Skeletal muscle satellite cell (primary cell): ENCODE results near the gene WBP1. TPM values are rescaled to one million over a fixed set of nuclear protein-coding genes. Genes with fewer than 3 reads are reported as not detected.
A peak's percentile ranks its signal among the peaks of the same experiment; 100 is the strongest.

ENCODE experiments used
- H3K27me3 ChIP-seq: 2 replicates; pipeline ENCODE4 v1.7.0; 2013; ENCODE audit warnings: low read length; ENCODE audit not compliant: control insufficient read depth, insufficient read depth
- H3K36me3 ChIP-seq: 2 replicates; pipeline ENCODE4 v1.7.0; 2013; ENCODE audit warnings: mild to moderate bottlenecking, control low read depth, low read length; ENCODE audit not compliant: insufficient read depth
- H3K4me1 ChIP-seq: 2 replicates; pipeline ENCODE4 v1.7.0; 2013; ENCODE audit warnings: low read length; ENCODE audit not compliant: control insufficient read depth, insufficient read depth
- H3K4me2 ChIP-seq: 2 replicates; pipeline ENCODE4 v1.7.0; 2013; ENCODE audit warnings: mild to moderate bottlenecking, low read length
- H3K4me3 ChIP-seq: 2 replicates; pipeline ENCODE4 v1.7.0; 2013; ENCODE audit warnings: low read length
- H3K9ac ChIP-seq: 2 replicates; pipeline ENCODE4 v1.7.0; 2013; ENCODE audit warnings: mild to moderate bottlenecking, low read depth, low read length, moderate library complexity
- H3K9me3 ChIP-seq: replicated peaks from 2 replicates; pipeline ENCODE4 v1.7.0; 2013; ENCODE audit warnings: mild to moderate bottlenecking, control low read depth, low read length
- total RNA-seq: library from RNA; depleted of rRNA; stranded (reverse); fragments of >200 nt; gene quantifications from 2 replicates; pipeline ENCODE4 v1.2.3, GENCODE V29; 2012; rRNA removed

Gene WBP1
- total RNA-seq, result 17.0 and 18.6 TPM in 2 replicates

DNA sequence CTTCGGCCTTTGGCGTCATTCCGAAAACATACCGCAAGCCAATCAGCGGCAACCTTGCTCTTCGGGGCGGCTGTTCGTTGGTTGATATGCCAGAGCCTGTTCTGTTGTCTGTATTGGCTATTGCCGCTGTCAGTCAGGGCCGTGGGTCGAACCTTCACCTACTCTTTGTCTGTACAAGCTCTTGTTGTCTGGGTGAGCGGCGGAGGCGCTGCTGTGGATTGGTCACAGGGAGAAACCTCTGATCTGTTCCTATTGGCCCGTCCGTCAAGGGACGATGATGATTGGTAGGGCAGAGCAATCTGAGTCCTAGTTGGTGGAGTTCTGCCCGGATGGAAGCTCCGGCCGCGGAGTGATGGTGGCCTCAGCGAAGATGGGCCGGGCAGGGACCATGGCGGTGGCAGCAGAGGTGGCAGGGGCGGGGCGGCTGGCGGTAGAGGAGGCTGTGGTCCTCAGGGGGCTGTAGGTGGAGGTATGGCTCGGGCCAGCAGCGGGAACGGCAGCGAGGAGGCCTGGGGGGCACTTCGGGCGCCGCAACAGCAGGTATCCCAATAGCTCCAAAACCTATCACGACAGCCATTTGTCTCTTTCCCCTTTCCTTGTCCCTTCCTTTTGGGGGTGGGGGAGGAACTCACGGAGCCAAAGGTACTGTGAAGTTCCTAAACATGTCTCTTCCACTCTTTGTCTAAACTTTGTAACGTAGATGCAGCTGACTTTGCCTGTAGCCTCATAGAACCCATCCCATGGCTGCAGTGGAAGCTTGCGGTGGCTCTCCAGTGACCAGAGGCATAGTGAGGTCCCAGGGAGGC lies at the start of gene WBP1:
WBP1 (plus strand) TSS at position 307 of the 806 bp plus-strand sequence; CDS start at position 472, 165 bp downstream.
- peak within 1 kb of the TSS; percentile 95 for H3K4me3 ChIP-seq
- H3K36me3 ChIP-seq, result peaks cover 25% of the 10 kb centered on the region
- peaks cover 25% of the 10 kb centered on the region for H3K4me1 ChIP-seq
- H3K4me2 ChIP-seq, result peak within 1 kb of the TSS; percentile 93
- H3K9me3 ChIP-seq, result no peaks in the 10 kb centered on the region
- H3K9ac ChIP-seq, result peak within 1 kb of the TSS; percentile 91
- no peaks in the 10 kb centered on the region for H3K27me3 ChIP-seq

DNA sequence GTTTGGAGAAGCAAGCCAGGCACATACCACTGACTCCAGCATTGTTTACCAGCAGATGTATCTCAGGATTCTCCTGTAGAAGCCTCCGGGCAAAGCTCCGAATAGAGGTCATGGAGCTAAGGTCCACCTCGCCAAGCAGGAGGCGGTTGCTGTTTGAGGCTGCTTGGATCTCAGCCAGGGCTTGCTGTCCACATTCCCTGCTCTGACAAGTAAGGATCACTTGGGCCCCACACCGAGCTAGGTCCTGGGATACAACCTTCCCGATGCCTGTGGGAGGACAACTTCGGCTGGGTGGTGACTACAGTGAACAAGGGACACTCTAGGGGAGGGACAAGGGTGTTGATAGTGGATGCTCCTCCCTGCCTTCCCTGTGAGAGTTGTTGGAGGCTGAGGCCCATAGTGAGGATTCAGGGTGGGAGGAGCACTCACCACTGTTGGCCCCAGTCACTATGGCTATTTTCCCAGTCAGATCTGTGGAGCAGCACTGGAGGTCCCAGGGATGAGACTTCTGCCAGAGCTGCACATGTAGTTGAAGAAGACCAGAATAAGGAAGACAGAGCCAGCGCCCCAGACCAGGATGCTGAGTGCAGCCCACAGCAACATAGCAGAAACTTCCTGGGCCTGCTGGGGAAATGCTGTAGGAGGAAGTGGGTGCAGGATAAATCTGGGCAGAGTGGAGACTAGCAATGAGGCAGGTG lies 45.1 kb upstream of the WBP1 start:
- Histone ChIP-seq H3K9ac (no peak overlapping the region), H3K4me3 (no peak overlapping the region), H3K4me2 (no peak overlapping the region), H3K4me1 (peaks cover 15% of the 10 kb centered on the region), H3K27me3 (peaks cover 3% of the 10 kb centered on the region), H3K36me3 (no peaks in the 10 kb centered on the region), H3K9me3 (no peaks in the 10 kb centered on the region)

DNA sequence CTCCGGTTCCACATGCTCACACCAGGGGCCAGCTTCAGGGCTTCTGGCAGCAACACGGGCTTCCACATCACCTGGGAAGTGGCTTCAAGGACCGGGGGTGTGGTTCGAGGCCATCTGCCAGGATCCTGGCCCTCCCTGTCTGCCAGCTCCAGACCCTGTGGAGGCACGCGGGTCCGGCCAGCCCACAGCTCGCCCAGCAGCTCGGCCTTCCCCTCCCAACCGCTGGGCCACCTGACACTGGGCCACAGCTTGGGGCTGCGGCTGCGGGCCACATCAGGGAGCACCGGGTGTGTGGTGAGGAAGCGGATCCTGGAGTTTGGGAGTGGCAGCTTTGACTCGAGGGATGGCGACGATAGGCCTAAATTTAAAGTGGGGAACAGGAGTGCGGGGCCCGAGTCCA lies 43.8 kb upstream of the WBP1 start:
- H3K4me3 ChIP-seq, result peak overlapping the region; percentile 70
- peak overlapping the region; percentile 89 for H3K4me2 ChIP-seq
- no peaks in the 10 kb centered on the region for H3K36me3 ChIP-seq
- H3K27me3 ChIP-seq, result no peaks in the 10 kb centered on the region
- H3K9ac ChIP-seq, result peak overlapping the region; percentile 65
- H3K4me1 ChIP-seq, result peaks cover 15% of the 10 kb centered on the region
- no peaks in the 10 kb centered on the region for H3K9me3 ChIP-seq

DNA sequence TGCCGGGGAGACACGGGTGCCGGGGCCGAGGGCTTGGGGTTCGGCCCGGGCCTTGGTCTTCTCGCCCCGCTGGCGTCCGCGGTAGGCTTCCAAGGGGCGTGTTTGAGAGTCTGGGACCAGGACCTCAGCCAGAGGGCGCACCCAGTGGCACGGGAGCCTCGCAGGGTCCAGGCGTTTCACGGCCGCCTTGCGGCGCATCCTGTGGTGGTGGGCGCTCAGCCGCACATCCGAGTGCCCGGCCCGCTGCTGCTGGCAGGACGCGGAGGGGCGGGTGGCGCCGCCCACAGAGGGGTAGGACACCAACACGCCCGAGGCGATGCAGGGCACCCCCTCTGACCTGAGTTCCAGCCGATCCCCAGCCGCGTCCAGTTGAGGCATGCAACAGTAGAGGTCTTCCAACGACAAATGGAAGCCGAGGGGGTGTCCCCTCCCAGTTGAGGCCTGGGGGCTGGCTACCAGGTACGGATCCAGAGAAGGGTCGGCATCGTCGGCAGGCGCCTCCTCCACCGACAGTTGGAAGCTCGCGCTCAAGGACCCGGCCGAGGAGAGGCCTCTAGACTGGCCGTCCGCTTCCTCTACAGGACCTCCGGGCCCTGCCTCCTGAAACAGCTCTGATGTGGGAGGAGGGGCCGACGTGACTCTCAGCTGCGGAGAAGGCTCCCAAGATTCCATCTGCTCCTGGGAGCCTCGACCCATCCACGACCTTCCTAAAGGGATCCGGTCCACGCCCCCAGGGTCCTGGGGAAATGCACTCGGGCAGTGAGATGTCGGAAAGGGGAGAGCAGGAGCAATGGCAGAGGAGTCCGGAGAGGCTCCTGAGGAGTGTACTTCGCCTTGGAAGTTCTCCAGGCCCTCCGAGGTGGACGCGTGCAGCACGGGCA lies 43.1 kb upstream of the WBP1 start:
- Histone ChIP-seq H3K27me3 (no peaks in the 10 kb centered on the region), H3K36me3 (no peaks in the 10 kb centered on the region), H3K9me3 (no peaks in the 10 kb centered on the region), H3K4me3 (peak overlapping the region; percentile 70), H3K9ac (peak overlapping the region; percentile 65), H3K4me2 (peak overlapping the region; percentile 89), H3K4me1 (peaks cover 15% of the 10 kb centered on the region)

DNA sequence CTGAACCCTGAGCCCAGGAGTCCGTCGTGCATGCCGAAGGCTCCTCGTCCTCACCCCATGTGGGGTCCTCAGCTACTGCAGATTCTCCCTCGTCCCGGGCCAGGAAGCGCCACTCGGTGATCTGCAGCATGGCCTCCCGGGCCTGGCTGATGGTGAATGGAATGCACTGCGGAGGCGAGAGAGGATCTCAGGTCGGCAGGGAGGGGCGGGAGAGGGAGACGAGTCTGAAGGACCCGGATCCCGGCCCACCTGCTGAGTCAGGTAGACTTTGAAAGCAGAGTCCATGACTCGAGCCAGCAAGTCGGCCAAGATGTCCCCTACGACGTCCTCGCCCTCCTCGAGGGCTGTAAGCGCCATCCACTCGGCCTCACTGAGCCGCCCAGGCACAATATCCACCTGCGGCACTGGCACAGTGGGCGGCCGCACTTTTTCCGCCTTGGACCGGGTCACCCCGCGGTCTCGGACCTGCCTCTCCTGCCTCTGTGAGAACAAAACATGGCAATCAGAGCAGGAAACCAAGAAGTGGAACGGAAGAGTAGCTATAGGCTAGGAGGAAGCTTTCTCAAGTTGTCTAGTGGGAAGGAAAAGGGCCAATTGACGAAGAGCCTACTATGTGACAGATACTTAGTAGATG lies 42.4 kb upstream of the WBP1 start:
- Histone ChIP-seq H3K9me3 (no peaks in the 10 kb centered on the region), H3K4me3 (no peak overlapping the region), H3K4me1 (peaks cover 15% of the 10 kb centered on the region), H3K9ac (no peak overlapping the region), H3K36me3 (no peaks in the 10 kb centered on the region), H3K27me3 (no peaks in the 10 kb centered on the region), H3K4me2 (peak overlapping the region; percentile 89)

DNA sequence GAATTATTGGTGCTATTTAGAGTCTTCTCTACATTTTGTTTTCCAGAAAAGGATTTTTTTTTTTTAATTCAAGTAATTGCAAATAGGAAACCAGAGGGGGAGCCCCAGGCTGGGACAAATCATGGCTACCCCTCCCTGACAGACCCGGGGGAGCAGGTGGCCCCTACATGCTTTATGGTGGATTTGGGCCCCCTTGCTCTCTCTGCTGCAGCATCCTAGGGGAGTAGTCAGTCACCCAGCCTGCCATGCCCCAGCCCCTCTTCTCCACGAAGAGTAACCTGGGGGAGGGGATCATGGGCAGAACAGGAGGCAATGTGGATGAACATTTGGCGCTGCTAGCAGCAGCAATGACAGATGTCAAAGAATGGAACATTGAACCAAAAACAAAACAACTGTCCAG lies 41.5 kb upstream of the WBP1 start:
- Histone ChIP-seq H3K4me2 (no peak overlapping the region), H3K9ac (no peak overlapping the region), H3K36me3 (no peaks in the 10 kb centered on the region), H3K4me1 (peaks cover 19% of the 10 kb centered on the region), H3K9me3 (no peaks in the 10 kb centered on the region), H3K27me3 (no peaks in the 10 kb centered on the region), H3K4me3 (no peak overlapping the region)

DNA sequence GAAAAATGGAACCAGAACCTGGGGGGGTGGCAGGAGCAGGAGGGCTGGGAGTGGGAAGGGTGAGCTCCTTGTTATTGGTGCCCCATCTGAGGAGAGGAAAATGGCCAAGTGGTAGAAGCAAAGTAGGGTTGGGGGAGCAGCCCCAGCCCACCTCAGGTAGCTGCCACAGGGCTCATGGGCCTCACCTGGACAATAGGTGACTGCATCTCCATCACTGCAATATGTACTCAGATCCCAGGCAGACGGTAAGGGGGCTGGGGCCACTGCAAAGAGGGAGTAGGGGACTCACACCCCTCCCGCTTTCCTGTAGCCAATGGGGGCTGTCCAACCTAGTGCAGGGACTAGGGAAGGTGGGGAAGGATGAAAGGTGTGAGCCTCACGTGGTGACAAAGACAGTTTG lies 41.0 kb upstream of the WBP1 start:
- H3K27me3 ChIP-seq, result no peaks in the 10 kb centered on the region
- no peak overlapping the region for H3K9ac ChIP-seq
- H3K9me3 ChIP-seq, result no peaks in the 10 kb centered on the region
- no peak overlapping the region for H3K4me3 ChIP-seq
- H3K4me2 ChIP-seq, result no peak overlapping the region
- H3K36me3 ChIP-seq, result no peaks in the 10 kb centered on the region
- peaks cover 21% of the 10 kb centered on the region for H3K4me1 ChIP-seq

DNA sequence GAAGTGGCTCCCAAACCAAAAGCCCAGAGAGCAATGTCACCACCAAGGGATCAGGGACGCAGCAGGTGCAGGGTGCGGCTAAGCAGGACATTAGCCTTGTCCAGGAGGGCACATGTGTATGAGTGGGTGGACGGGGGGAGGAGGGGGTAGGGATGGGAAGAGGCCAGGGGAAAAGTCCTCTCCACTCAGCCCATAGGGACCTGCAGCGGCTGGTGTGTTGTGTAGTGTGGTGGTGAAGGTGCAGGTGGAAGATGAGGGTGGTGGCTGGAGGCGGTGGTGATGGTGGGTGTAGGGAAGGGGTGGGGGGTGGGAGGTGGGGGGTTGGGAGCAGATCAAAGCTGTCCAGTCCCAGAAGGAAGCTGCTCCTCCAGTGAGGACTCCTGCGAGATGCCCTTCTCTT lies 40.5 kb upstream of the WBP1 start:
- no peaks in the 10 kb centered on the region for H3K36me3 ChIP-seq
- H3K27me3 ChIP-seq, result no peaks in the 10 kb centered on the region
- no peak overlapping the region for H3K9ac ChIP-seq
- H3K4me1 ChIP-seq, result peaks cover 23% of the 10 kb centered on the region
- no peak overlapping the region for H3K4me2 ChIP-seq
- no peaks in the 10 kb centered on the region for H3K9me3 ChIP-seq
- no peak overlapping the region for H3K4me3 ChIP-seq

DNA sequence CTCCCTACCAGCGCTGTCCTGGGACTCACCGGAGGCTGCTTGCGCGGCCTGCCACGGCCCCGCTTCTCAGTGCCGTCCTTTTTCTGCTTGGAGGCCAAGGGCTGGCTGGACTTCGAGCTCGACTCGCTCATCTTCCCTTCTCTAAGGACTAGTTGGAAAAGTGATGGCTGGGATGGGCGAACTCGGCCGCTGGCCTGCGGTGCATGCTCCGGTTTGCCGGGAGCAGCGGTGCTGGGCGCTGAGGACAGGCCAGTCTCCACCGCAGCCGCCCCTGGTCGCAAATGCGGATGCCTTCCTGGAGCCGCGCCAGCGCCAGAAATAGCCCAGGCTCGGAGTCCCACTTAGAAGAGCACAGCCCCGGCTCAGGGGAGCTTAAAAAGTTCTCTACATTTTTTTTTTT lies 39.9 kb upstream of the WBP1 start:
- Histone ChIP-seq H3K27me3 (no peaks in the 10 kb centered on the region), H3K9me3 (no peaks in the 10 kb centered on the region), H3K4me2 (no peak overlapping the region), H3K4me3 (no peak overlapping the region), H3K36me3 (no peaks in the 10 kb centered on the region), H3K4me1 (peaks cover 23% of the 10 kb centered on the region), H3K9ac (no peak overlapping the region)

DNA sequence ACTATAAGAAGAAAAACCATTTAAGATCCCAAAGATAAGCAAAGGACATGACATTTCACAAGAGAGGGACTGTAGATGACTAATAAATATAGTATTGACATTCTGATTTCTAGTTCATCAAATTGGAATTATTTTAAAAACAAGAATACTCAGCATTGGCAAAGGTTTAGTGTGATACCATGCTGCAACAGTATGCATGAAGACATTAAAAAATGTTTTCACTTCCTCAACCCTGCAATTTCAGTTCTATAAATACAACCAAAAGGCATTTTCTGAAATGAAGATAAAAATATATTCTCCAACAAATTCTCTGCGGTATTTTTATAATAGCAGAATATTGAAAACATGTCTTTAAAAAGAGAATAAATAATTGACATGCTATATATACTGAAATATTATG lies 38.9 kb upstream of the WBP1 start:
- Histone ChIP-seq H3K9ac (no peak overlapping the region), H3K36me3 (peaks cover 2% of the 10 kb centered on the region), H3K4me3 (no peak overlapping the region), H3K9me3 (no peaks in the 10 kb centered on the region), H3K27me3 (no peaks in the 10 kb centered on the region), H3K4me2 (no peak overlapping the region), H3K4me1 (peaks cover 22% of the 10 kb centered on the region)

DNA sequence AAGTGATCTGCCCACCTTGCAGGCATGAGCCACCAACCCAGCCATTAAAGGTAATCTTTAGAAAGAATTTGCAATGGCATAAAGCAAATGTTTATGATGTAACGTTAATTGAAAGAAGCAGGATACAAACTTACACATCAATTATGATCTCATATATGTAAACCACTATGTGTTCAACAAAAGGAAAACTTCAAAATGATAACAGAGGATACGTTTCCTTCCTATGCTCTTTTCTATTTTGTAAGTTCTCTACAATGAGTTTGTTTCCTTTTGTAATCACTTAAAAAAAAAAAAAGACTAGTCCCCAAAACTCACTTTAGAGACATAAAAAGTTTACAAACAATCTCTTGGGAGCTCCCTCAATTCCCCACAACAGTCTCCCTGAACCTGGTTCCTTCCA lies 38.2 kb upstream of the WBP1 start:
- Histone ChIP-seq H3K4me3 (no peak overlapping the region), H3K36me3 (peaks cover 7% of the 10 kb centered on the region), H3K9me3 (no peaks in the 10 kb centered on the region), H3K4me1 (peaks cover 22% of the 10 kb centered on the region), H3K27me3 (no peaks in the 10 kb centered on the region), H3K4me2 (no peak overlapping the region), H3K9ac (no peak overlapping the region)
